Right hindlimb (tissue), 1 donor: ENCODE results near the gene SLC2A1.
A peak's percentile ranks its signal among the peaks of the same experiment; 100 is the strongest.

Experiments
- DNase-seq: peaks from one replicate; pipeline ENCODE4 v3.0.0-alpha.2; 2018

SLC2A1 gene

DNA sequence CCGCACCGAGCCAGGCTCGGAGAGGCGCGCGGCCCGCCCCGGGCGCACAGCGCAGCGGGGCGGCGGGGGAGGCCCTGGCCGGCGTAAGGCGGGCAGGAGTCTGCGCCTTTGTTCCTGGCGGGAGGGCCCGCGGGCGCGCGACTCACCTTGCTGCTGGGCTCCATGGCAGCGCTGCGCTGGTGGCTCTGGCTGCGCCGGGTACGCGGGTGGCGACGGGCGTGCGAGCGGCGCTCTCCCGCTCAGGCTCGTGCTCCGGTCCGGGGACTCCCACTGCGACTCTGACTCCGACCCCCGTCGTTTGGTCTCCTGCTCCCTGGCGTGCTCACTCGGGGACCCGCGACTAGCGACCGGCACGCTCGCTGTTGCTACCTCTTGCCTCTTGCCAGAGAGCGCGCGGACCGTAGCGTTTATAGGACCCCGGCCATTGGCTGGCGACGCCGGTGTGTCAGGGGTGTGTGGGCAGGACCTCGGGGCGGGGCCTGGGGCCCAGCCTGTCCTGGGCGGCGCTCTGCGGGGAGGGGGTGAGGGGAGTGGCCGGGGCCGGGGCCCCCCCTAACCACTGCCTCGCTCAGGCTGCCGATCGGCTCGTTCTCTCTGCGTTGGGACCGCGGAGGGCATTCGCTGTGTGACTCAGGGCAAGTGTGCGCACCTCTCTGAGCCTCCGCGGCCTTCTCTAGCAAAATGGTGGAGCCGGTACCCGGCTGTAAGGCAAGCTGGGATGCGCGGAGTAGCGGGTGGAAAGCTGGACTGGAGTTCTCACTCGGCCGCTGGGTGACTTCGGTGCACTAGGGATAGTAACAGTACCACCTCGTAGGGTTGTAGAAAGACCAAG lies at the start of gene SLC2A1:
TSS of gene SLC2A1 (minus strand) at position 381 of the 832 bp plus-strand sequence. CDS start at position 164, 217 bp downstream.
- DNase-seq = peak; percentile 94

DNA sequence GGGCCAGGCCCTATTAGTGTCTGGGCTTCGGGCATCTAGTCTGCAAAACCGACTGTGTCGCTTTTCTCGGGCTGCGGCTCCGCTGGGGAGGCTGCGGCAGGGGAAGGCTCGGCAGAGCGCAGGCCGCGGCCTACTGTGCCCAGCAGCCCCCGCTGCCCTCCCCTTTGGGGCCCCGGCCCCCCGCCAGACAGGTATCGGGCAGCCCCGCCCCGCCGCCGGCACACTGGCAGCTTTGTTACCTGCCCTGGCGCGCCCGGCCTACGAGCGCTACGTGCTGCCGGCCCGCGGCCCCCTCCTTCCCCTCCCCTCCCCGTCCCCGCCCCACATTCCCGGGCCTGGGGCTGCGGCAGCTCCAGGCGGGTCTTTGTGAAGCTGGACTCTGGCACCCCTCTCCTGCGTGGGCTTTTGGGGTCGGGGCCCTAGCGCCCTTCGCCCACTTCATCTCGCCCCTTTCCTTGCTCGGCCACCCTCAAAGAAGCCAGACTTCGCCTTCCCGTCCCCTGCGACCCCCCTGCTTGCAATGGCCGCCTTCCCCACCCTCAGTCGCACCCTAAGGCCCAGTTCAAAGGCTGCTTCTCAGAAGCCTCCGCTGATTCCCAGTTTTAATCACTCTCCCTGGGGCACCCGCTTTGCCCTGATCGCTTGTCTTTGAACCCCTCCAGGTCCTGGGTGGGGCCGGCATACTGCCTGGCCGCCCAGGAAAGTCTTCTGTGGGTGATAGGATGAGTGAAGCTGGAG lies 48.9 kb upstream of the SLC2A1 start:
- peak; percentile 45 for DNase-seq

DNA sequence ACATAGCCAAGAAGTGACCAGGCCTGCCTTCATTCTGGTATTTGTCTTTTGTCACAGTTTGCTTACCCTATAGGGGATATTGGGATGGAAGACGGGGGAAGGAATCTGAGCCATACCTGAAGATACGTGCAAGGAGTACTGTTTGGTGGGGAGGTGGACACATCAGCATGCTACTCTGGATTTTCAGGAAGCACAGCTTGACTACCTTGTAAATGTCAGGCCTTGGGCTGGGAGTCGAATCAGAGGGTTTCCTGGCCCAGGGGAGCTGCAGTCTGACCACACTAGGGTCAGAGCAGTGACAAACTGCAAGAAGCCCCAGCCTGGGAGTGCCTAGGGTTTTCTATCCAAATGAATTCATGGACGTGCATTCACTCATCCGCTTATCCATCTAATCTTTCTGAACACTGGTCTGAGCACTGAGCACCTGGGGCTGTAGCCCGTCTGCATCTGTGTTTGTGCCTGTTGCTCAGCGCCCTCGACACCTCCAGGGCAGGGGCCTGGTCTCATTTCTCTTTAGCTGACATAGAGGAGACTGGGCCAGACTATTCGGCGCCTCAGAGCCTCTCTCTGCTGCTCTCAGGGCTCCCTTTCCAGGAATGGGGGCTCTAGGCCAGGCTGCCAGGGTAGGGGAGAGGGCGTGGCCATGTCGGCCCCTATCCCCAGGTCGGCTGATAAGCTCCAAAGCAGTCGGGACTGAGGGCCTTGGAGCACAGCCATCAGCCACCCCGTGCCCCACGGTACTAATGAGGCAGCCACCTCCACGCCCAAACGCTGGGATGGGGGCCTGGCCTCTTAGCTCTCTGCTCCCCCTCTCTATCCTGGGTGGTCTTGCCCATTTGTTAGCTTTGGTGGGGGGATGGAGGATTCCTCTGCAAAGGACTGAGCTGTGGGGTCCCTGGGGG lies 47.0 kb upstream of the SLC2A1 start:
- no peak for DNase-seq

DNA sequence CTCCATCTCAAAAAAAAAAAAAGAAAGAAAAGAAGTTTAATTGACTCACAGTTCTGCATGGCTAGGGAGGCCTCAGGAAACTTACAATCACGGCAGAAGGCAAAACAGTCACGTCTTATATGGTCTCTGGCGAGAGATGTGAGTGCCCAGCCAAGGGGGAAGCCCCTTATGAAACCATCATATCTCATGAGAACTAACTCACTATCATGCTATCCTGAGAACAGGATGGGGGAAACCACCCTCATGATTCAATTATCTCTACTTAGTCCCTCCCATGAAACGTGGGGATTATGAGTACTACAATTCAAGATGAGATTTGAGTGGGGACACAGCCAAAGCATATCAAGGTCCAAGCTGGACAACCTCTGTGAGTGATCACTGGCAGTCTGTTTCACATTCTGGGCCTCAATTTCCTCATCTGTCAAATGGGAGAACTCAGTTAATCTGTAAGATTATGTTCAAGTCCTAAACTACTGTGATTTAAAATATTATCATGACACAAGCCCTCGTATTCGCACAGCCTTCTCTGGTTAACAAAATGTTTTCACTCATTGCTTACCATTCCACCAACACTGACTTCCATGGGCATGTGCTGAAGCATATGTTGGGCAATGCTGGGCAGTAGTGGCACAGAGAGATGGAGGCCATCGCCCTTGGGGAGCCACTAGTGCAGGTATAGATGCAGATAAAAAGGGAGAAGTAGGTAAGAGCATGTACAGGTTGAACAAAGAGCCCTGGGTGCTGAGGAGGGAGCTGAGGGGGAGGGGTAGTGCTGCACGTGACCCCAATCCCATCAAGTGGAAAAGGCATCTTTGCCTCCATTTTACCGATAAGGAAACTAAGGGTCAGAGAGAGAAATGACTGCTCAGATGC lies 46.2 kb upstream of the SLC2A1 start:
- DNase-seq = no peak

DNA sequence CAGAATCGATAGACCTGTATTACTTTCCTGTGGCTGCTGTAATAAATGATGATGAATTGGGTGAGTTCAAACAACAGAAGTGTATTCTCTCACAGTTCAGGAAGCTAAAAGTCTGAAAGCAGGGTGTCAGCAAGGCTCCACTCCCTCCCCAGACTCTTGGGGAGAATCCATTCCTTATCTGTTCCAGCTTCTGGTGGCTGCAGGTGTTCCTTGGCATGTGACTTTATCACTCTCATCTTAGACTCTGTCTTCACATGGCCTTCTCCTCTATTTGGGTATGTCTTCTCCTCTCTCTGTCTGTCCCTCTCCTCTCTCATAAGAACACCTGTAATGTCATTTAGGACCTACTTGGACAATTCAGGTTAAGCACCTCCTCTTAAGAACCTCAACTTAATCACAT lies 44.1 kb upstream of the SLC2A1 start:
- no peak for DNase-seq

DNA sequence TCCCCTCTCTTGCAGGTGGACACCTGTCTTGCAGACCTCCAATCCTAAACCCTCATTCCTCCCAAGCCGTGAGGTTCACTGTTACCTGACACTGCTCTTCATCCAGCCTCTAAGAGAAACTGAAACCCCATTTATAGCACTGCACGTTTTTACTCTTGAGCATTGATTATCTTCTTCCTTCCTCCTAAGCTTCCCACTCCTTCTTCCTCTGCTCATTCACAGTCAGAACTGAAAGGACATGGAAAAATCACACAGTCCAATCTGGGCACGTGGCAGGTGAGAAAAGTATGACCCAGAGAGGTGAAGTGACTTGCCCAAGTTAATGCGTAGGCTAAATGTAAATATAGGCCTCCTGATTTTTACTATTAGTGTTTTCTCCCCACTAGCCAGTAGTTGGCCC lies 43.4 kb upstream of the SLC2A1 start:
- no peak for DNase-seq

DNA sequence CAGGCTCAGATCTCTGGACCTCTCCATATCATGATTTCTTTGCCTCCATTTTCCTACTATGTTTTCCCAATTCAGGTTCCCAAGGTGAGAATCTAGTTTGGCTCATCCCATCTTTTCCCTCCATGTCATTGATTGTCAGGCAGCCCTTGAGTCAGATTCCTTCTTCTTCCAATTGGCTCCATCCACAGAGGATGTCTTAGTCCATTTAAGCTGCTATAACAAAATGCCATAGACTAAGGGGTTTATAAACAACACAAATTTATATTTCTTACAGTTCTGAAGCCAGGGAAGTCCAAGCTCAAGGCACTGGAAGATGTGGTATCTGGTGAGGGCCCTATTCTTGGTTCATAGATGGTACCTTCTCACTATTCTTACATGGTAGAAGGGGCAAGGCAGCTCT lies 42.8 kb upstream of the SLC2A1 start:
- no peak for DNase-seq

DNA sequence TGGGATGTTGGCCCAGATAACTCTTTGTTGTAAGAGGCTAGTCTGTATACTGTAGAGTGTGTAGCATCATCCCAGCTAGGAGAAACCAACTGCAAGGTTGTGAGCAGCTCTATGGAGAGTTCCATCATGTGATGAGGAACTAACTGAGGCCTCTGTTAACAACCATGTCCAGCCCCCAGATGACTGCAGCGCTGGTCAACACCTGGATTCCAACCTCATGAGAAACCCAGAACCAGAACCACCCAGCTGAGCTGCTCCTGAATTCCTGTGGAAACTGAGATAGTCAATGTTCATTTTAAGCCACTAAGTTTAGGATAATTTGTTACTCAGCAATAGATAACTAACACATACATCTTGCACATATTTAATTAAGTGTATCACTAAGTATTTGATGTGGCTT lies 41.6 kb upstream of the SLC2A1 start:
- DNase-seq = no peak

DNA sequence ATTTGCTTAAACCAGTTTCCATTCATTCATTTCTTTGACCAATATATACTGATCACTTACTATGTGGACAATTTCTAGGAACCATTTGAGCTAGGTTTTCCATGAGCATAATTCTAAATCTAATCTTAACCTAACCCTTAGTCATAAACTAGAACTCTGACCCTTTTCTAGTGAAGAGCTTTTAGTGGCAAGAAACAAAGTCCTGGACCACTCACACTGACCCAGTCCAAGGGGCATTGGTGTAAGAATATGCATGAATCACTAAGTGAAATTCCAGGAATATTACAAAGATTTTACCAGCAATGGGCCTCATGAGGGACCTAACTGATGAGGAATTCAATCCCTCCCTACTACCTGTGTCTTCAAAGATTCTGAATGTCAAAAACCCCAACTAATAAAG lies 40.6 kb upstream of the SLC2A1 start:
- no peak for DNase-seq

DNA sequence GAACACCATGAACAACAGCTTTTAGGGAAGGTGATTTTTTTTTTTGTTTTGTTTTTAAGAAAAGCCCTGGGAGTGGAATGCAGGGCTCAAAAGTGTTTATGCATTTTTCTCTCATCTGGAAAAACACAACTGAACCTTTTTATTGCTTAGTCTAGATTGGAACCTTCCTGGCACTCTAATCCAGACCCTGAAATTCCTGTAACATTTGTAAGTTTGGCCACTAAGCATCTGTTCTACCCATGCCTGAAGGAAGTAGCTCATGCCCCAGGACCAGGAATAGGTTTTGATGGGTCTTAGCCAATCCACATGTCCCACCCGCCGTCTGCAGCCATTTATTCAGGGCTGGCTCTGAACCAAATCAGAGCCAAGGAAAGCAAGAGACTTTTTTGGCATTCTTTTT lies 39.7 kb upstream of the SLC2A1 start:
- DNase-seq = no peak

DNA sequence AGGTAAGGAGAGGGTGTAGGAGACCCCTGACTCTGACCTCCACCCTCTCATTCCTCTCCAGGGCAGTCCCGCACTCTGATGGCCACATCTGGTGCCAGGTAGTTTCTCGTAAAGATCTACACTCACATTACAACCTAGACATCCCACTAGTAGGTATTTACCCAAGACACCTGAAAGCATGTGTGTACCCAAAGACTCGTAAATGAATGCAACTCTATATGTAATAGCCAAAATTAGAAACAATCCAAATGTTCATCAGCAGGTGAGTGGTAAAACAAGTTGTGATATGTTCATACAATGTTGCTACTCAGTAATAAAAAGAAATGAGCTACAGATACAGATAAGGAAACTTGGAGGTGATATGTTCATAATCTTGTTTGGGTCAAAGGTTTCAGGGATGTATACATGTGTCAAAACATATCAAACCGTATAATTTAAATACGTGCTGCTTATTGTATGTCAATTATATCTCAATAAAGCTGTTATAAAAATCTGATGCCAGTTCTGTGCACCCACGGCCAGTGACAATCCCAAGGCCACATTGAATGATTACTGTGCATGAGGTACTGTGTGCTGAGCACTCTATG lies 37.8 kb upstream of the SLC2A1 start:
- no peak for DNase-seq

DNA sequence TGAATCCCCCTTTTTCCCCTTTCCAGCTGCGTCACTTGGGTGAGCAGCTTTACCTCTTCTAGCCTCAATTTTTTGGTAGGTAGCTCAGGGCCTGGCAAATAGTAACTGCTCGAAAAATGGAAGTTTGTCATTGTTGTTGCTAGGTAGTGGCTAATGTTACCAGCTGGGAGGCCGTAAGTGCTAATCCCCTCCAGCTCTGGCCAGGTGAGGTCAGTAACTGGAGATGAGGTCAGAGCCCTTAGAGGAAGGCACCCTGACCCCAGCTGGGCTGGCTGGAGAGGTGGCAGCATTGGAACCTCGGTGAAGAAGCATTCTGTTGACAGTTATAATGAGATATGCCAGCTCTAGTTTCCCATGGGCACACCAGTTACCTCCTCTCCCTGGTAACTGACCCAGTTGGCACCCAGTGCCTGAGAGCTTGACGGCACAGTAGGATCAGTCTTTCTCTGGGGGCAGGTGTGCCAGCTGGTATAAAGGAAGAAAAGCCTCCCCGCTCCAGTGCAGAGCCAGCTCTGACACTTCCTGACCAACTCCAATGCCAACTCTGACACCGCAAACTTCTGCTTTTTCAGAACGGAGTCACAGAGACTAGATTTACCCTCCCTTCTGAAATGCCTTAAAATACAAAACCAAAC lies 35.0 kb upstream of the SLC2A1 start:
- DNase-seq = no peak

DNA sequence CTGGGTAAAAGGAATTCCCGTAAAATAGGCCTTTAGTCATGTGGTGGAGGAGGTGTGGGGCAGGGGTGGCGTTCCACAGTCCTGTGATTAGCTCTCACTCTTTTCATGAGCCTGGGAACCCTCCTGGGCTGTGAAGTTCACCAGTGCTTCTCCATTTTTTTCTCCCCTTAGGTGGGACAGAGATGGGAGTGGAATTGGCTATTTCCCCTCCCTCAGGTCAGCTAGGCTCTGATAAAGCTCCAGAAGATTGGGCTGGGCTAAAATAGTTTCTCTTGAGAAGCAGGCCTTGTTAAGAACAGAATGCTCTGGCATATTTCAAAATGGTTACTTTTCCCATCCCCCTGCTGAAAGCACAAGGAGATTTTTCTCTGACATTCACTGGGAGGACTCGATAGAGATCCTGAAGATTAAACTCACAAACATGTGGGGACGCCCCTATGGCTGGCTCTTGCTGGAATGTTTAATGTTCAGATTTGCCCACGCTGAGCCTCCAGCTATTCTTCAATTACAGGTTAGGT lies 33.4 kb upstream of the SLC2A1 start:
- DNase-seq = no peak

DNA sequence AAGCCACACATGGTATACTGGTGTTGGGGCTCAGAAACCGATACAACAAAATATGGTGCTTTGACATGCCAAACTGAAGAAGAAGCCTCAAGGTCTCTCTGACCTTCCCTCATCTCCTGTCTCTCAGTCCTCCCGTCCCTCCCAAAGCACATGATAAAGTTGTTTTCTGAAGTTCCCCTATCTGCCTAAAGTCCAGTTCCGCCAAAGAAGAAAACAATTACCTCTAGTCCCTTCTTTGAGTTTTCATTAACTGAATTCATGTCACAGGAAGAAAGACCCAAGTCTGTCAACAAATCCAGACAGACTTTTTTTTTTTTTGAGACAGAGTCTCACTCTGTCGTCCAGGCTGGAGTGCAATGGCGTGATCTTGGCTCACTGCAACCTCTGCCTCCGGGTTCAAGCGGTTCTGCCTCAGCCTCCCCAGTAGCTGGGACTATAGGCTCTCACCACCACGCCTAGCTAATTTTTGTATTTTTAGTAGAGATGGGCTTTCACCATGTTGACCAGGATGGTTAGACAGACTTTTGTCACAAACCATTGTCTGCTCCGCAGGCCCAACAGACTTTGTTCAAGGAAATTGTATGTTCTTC lies 32.2 kb upstream of the SLC2A1 start:
- no peak for DNase-seq

DNA sequence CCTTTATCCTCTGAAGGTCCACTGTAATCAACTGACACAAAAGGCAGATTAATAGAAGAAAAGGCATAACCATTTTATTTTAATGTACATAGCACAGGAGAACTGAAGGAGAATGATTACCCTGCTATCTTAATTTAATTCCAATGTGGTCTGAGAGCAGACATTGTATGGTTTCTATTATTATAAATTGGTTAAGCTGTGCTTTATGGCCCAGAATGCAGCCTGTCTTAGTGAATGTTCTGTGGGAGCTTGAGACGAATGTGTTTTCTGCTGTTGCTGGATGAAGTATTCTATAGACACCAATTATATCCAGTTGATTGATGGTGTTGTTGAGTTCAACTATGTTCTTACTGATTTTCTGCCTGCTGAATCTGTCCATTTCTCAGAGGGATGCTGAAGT lies 25.0 kb upstream of the SLC2A1 start:
- no peak for DNase-seq

DNA sequence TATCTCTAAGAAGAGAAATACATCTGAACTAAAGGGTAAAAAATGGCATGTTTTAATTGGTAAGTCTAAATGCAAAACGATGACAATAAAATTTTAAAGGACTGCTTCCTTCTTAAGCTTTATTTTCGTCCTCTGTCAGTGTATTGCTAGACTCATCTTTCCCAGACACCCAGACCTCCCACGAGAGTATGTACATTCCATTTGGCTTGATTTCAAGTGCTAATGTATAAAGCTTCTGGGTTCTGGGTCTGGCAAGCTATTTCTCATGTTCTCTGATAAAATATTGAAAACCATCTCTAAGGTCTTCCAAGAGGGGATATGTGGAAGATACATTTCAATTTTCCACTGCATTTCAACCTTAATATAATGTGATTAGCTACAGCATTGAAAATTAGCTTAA lies 24.6 kb upstream of the SLC2A1 start:
- DNase-seq = no peak

DNA sequence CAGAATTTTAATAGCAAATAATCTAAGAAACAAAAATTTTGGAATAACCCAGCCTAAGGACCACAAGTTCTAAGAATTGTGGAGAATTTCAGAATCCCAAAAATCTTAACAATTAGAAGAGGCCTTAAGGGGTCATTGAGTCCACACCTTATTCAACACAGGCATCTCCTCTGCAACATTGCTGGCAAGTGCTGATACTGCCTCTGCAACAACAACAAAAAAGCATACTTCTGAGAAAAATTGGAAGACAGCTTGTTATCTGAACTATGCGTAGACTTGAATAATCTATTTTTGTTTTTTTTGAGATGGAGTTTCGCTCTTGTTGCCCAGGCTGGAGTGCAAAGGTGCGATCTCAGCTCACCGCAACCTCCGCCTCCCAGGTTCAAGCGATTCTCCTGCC lies 24.0 kb upstream of the SLC2A1 start:
- DNase-seq = no peak

DNA sequence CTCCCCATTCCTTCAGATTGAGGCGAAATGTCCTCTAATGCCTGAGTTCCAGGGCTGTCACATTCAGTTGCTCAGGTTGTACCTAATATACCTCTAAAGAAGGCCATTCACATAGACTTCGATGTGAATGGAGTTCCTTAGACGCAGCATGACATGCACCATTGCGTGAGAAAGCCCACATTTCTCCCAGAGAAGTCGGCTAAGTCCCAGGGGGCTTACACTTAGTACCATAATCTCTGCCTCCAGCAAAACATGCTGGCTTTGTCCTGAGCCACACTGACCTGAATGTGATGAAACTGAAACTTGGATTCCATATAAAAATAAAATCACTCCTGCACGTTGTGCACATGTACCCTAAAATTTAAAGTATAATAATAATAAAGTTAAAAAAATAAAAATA lies 23.2 kb upstream of the SLC2A1 start:
- no peak for DNase-seq

DNA sequence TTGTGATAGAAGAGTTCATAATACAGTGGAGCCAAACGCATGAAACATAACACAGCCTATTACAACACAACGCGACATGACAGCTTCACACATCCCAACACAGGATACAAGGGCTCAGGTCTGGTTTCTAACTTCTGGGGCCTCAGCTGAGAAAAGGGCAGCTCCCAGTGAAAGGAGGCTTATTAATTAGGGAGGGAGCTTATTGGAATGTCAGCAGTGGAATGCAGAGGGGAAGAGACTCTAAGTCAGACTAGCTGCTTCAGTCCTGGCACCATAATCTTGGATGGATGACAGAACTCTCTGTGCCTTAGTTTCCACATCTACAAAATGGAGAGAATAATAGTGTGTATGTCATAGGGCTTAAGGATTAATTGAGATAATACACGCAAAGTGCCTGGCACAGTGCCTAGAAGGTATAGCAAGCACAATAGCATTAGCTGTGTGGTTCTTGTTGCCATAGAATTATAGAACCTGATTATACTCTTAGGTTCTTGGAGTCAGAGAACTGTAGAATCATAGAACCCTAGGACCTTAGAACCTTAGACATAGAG lies 22.7 kb upstream of the SLC2A1 start:
- DNase-seq = no peak
